Inferior parietal cortex (tissue), 1 donor: ENCODE results near the gene ALKBH1.

ENCODE experiments used
- DNase-seq: peaks from one replicate; pipeline ENCODE4 v3.0.0-alpha.2; 2016; ENCODE audit errors: extremely low spot score

The ALKBH1 gene

GRCh38 chr14:77623201-77623600, 84.6 kb downstream of the ALKBH1 start:
- DNase-seq: no peak
